Coronary artery (tissue), 2 donors: ENCODE data around the gene SKA2.

Experiments used
- DNase-seq: peaks from one replicate; pipeline ENCODE4 v3.0.0-alpha.2; 2017; ENCODE audit warnings: low spot score
- H3K27ac ChIP-seq, 2 donors: fragments of 200-600 bp; sonication (generic); one replicate each; pipeline ENCODE4 v1.5.1; 2016 to 2019
- H3K4me3 ChIP-seq: fragments of 200-600 bp; sonication (generic); 2 replicates; pipeline ENCODE4 v1.5.1; 2016; ENCODE audit warnings: mild to moderate bottlenecking, moderate library complexity
- TF ChIP-seq, protein P1 (sequence below): fragments of 200-600 bp; sonication (generic); IDR thresholded peaks from one replicate; pipeline ENCODE4 v1.5.1; 2019; ENCODE audit warnings: antibody characterized with exemption

The SKA2 gene

DNA sequence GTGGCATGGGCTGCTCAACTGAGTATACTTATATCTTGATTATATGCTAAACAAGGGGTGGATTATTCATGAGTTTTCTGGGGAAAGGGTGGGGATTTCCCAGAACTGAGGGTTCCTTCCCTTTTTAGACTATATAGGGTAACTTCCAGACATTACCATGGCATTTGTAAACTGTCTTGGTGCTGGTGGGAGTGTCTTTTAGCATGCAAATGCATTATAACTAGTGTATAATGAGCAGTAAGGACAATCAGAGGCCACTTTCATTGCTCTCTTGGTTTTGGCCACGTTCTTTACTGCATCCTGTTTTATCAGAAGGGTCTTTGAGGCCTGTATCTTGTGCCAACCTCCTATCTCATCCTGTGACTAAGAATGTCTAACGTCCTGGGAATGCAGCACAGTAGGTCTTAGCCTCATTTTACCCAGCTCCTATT lies 12.6 kb upstream of the SKA2 start:
- Histone ChIP-seq H3K4me3 (no peak overlapping the region), H3K27ac (no peak overlapping the region)
- TF ChIP-seq, protein P1, sequence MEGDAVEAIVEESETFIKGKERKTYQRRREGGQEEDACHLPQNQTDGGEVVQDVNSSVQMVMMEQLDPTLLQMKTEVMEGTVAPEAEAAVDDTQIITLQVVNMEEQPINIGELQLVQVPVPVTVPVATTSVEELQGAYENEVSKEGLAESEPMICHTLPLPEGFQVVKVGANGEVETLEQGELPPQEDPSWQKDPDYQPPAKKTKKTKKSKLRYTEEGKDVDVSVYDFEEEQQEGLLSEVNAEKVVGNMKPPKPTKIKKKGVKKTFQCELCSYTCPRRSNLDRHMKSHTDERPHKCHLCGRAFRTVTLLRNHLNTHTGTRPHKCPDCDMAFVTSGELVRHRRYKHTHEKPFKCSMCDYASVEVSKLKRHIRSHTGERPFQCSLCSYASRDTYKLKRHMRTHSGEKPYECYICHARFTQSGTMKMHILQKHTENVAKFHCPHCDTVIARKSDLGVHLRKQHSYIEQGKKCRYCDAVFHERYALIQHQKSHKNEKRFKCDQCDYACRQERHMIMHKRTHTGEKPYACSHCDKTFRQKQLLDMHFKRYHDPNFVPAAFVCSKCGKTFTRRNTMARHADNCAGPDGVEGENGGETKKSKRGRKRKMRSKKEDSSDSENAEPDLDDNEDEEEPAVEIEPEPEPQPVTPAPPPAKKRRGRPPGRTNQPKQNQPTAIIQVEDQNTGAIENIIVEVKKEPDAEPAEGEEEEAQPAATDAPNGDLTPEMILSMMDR, result no peak
- DNase-seq, result no peak

- no peak overlapping the region for H3K4me3 ChIP-seq
- DNase-seq, result no peak
- H3K27ac ChIP-seq, result no peak overlapping the region
- TF ChIP-seq, protein P1, result no peak
Observed at GRCh38 chr17:59165933-59166342, 11.0 kb upstream of the SKA2 start.

DNA sequence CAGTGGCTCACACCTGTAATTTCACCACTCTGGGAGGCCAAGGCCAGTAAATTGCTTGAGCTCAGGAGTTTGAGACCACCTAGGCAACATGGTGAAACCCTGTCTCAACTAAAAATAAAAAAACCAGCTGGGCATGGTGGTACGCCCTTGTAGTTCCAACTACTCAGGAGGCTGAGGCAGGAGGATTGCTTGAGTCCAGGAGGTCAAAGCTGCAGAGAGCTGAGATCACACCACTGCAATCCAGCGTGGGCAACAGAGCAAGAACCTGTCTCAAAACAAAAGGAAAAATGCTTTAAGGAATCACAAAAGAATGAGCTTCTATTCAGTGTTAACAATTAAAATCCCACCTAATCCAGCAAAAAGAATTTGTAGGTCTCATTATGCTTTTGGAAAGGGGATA lies 6.5 kb upstream of the SKA2 start:
- TF ChIP-seq, protein P1, result no peak
- Histone ChIP-seq H3K4me3 (no peak overlapping the region), H3K27ac (no peak overlapping the region)
- no peak for DNase-seq

- DNase-seq, result no peak
- Histone ChIP-seq H3K4me3 (no peak overlapping the region), H3K27ac (no peak overlapping the region)
- TF ChIP-seq, protein P1, result no peak
Observed at GRCh38 chr17:59160157-59161025, 5.4 kb upstream of the SKA2 start.

DNA sequence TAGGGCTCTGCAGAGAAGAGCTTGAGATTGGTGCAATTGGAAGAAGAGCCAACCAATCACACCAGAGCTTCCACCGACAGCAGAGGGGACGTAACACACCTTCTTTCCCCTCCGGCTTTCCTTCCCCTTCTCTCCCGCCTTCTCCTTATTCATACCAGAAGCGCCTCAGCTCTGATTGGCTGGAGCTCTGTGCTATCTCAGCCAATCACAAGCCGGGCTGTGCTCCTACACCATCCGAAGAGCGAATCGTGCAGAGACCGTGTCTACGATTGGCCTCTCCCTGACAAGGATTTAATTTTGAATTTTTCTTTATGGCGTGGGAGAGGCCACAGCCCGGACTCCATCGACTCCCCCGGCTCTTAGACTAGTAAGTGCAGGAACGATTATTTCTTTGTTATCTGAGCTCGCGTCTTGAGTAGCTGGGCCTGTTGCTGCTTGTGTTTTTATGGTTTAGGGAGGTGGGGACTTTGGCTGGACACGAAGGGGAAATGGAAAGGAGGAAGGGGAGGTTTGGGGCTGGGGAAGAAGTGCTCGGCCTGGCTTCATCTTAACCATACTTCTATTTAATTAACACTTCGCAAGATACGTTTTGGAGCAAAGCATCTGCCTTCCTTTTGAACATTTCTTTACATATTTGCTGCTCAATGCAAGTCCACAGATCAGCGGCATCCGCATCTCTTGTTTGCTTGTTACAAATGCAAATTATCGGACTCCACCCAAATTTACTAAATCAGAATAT lies 622 bp upstream of the SKA2 start, which contains the start of gene PRR11:
Gene PRR11, plus strand, starts transcription at position 308 of the 739 bp plus-strand sequence. CDS start 14,007 bp downstream, outside the sequence.
- H3K27ac ChIP-seq, result peak within 1 kb of the TSS; percentile 59 to 83
- TF ChIP-seq, protein P1, result no peak
- DNase-seq, result no peak

GRCh38 chr17:59154292-59154720 lies 680 bp downstream of the SKA2 start:
- Histone ChIP-seq H3K4me3 (peak overlapping the region; percentile 85), H3K27ac (peak overlapping the region; percentile 59 to 83)
- peak; percentile 75 for DNase-seq
- TF ChIP-seq, protein P1, result no peak

More for the DNA sequence above, 622 bp upstream of the SKA2 start, which contains the start of gene PRR11:
- peak within 1 kb of the TSS; percentile 85 for H3K4me3 ChIP-seq
